HG02588 (cell line): ENCODE results near the gene ADGRL4.
"Not testable (repeated sequence)": the region's sequence is repeated elsewhere in the genome, so short reads cannot be mapped to it uniquely, and the experiment has no call there.

Experiments used
- ATAC-seq: cut with Tn5 transposase; IDR thresholded peaks from one replicate; pipeline ENCODE4 v1.9.1; 2021; ENCODE audit warnings: mild to moderate bottlenecking, moderate library complexity; ENCODE audit not compliant: unreplicated experiment

Gene ADGRL4

DNA sequence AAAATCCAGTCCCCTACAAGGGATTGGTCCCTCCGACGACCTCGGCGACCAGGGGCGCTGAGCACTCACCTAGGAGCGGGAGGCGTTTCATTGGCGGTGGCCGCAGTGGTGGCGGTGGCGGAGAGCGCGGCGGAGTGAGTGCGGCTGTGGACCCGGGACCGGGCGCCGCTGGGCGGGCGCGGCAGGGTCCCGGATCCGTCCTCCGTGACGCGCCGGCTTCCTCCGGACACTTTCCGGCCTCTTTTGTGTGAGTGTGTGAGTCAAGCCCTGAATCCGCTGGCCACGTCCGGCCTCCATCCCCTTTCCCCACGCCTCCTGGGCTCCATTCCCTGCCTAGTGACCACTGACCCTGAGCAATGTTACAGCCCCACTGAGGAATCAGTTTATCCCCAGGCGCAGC, at the start of gene ADGRL4:
Gene ADGRL4, minus strand, starts transcription at position 167 of the 400 bp plus-strand sequence. Its CDS starts 76 bp downstream, at position 91.
- ATAC-seq = no peak

- ATAC-seq = no peak
Observed at GRCh38 chr1:79055856-79056255, 49.3 kb upstream of the ADGRL4 start.

GRCh38 chr1:79052829-79053449, 46.4 kb upstream of the ADGRL4 start:
- peak; percentile 99 for ATAC-seq

DNA sequence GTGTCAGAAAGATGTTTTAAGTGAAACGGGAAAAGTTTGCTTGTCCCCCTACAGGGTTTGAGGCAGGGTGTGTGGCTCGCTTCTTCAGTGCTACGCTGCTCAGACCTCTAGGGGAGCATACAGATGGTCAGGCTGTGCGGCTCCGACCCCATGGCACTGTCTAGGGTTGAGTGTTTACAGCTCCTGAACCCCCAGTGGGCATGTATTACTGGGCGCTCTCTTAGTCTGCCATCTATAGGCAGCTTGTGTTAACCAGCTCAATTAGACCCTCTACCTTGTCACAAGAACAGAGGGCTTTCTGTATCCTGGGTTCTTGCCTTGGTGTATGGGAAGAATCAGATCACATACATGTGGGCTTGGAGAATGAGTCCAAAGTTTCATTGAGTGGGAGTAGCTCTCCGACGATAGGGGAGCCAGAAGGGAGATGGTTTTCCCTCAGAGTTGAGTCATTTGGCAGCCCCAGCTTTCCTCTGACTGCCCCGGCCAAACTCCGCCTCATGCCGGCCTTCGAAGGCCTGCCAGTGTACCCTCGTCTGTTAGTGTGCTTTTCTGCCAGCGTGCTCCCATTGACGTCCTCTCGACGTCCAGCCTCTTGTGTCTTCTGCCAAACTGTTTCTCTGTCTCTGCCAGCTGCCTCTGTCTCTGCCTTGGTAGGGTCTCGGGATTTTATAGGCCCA, 38.6 kb upstream of the ADGRL4 start:
- ATAC-seq = no peak

- ATAC-seq = no peak
Observed at GRCh38 chr1:79043506-79043905, 37.0 kb upstream of the ADGRL4 start.

DNA sequence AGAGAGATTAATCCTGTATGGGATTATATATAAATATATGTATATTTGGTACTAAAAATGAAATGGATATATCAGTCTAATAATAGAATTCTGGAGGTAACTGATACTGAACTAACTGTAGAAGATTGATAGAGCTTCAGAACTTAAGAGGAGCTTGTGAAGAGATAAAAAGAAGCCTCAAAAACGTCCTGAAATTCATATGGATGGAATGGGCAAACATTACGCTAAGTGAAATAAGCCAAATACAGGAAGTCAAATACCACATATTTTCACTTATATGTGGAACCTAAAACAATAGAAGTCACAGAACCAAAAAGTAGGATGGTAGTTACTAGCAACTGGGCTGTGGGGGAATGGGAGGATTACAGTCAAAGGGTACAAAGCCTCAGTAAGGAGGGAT, 36.0 kb upstream of the ADGRL4 start:
- ATAC-seq = no peak

GRCh38 chr1:79042117-79042516, 35.6 kb upstream of the ADGRL4 start:
- peak; percentile 54 for ATAC-seq

DNA sequence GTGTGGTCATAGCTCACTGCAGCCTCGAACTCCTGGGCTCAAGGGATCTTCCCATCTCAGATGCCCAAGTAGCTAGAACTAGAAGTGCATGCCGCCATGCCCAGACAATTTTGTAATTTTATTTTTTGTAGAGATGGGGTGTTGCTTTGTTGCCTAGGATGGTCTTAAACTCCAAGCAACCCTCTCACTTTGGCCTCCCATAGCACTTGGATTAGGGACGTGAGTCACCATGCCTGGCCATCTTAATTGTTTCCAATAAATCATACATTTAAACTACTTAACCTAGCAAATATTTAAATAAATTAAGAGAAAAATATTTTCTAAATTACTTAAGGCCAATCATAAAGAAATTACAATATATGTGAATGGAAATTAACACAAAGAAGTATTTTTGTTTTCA, 35.1 kb upstream of the ADGRL4 start:
- ATAC-seq = no peak

DNA sequence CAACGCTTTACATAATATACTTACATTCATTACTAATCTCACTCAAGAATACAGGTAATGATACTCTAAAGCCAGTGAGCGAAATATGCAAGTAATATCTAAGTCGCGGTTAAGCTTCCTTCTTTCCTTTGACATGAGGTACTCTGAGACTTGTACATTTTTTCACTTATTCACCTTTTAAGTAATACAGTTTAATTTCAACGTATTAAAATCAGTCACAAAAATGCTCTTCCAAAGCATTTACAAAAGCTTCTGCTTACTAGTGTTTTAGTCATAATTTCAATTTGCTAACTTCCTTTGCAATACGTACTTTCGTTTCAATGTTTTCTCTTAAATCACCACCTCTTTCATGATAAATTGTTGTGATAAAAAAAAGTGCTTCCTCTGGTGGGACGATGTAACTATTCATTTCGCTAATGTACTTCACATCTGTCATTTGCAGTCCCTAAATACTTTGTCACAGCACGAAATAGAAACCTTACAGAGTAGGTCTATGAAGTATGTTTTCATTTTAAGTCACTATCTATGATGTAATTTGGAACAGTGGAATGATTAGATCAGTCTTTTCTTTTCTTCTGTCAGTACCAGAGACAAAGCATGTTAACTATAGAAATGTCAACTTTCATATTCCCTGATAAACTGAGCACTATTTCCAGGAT, 34.0 kb upstream of the ADGRL4 start:
- peak; percentile 85 for ATAC-seq

- ATAC-seq = no peak
Observed at GRCh38 chr1:79037085-79037484, 30.6 kb upstream of the ADGRL4 start.

DNA sequence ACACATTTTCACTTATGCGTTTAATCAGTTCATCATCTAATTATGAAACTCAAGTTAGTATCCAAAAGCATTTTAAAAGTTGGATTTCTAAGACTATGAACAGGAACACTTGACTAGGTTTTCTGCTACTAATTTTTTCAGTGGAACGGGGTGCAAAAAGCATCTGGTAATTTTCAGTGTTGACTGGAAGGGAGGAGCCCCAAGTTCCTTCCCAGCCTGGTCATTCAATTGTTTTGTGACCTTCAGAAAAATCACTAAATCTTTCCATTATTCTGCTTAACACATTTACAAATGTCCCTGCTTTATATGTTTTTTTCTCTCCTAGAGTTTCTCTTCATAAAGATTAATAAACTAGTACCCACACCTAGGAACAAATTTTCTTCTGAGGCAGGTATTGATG, 6.0 kb upstream of the ADGRL4 start:
- no peak for ATAC-seq

- no peak for ATAC-seq
Observed at GRCh38 chr1:79010589-79010988, 4.1 kb upstream of the ADGRL4 start.

- no peak for ATAC-seq
Observed at GRCh38 chr1:79005945-79006344, 585 bp downstream of the ADGRL4 start.

GRCh38 chr1:79004916-79005315, 1.6 kb downstream of the ADGRL4 start:
- no peak for ATAC-seq

DNA sequence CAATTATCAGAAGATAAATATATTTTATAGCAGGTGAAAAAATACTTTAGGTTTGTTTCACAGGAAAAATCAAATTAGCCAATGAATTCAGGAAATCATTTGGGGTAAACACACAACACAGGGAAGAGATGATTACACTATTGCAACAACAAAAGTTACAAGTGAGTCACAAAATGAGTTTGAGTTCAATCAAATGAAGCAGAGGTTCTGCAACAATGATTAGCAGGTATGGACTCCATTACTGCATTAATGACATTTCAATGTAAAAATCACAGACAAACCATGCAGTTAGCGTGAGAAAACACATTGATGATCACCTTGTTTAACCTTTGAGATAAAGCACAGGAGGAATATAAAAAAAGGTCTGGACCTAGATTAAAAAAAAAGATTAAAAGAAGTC, 9.7 kb downstream of the ADGRL4 start:
- ATAC-seq = no peak

DNA sequence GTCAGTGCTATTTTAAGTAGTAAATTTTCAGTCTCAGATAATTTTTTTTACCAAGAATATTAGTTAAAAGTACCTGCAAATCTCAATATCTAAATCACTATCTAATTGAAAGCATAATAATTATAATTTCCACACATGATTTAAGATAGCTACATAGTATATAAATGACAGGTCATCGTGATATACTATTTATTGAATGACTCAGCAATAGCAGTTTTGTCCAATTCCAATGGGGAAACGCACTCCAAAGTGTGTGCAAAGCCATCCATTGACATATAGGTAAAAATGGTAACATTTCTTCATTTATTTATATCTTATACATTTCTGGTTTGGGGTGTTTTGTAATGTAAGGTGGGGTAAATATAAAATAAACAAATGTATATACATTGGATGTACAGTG, 19.5 kb downstream of the ADGRL4 start:
- no peak for ATAC-seq

DNA sequence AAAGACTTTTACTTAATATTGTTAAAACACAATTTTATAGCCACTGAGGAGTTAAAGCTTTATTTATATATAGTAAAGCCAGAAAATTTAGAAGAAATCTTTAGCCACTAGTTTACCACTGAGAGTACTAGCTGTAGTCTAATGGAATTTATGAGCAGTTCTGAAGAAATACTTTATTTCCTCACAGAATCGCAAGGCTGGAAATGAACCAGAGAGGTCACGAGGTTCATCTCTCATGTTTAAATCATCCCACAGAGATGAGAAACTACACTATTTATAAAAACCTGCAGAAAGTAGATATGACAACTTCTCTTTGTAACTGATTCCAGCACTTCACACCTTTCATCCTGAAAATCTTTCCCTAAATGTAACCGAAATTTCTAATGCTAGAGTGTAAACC, 26.0 kb downstream of the ADGRL4 start:
- no peak for ATAC-seq

DNA sequence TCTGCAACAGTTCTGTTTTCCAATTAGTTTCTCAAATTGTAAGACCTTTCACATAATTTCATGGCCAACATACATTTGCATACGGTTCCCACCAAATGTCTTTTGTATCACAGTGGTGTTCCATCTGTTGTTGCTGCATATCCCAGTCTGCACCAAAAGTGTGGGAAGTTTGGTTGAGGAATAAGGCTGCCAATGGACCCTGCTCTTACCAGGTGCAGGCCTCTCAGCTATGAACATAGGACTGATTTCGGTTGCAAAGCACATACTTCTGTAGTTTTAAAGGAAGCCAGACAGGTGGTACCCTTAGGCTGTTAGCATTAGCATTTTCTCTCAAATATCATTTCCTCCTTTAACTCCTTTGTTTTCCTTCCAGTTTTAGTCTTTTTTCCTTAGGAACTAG, 33.8 kb downstream of the ADGRL4 start:
- ATAC-seq = no peak

DNA sequence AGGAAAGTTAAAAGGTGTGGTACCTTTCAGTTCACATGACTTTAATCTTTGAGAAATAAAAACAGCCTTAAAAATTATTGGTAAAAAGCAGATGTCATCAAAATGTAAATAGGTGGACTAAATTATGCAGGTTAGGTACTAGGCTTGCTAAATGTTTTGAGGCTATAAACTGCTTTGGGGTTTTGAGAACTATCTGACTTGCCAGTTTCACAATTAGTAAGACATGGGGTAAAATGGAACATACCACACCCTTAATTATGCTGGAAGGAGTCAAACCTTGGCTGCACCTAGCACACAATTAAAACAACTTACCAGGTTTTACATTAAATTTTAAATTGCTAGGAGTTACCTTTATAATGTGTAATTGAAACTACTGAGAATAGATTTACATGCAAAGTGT, 39.4 kb downstream of the ADGRL4 start:
- not testable (repeated sequence) for ATAC-seq

GRCh38 chr1:78958711-78959110, 47.8 kb downstream of the ADGRL4 start:
- ATAC-seq = no peak

DNA sequence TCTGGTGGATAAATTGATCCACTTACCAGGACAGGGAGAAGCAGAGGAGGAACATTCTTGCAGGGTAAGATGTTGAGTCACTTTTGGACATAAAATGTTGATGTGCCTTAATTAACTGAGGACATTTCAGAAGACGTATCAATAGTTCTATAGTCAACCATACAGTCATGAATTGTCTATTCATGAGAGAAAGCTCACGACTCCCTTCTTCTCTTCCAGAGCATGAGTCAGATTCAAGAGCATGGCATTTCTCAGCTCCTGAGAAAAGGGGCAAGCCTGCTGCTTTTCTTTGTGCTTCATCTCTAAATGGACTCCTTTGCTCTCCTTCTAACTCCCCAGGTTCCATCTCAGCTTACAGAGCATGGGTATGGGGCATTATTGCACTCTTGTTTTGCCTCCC, 55.7 kb downstream of the ADGRL4 start:
- no peak for ATAC-seq

DNA sequence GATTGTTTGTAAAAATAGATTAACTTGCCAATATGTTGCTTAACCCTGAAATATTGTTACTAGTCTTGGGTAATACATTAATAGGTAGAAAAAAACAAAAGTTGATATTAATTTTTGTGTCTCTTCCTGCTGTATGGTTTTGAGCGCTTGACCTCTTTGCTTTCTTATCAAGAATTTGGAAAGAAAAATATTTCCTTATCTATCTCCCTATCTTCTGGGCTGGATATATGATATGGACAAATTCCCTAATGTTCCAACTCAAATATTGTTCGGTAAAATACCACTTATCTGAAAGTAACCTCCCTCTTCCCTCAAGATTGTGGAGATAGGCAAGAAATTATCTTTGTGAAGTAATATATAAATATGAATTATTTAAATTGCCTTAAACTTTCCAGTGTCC, 57.3 kb downstream of the ADGRL4 start:
- ATAC-seq = no peak
